ENCODE data around the gene CNDP1.

DNA sequence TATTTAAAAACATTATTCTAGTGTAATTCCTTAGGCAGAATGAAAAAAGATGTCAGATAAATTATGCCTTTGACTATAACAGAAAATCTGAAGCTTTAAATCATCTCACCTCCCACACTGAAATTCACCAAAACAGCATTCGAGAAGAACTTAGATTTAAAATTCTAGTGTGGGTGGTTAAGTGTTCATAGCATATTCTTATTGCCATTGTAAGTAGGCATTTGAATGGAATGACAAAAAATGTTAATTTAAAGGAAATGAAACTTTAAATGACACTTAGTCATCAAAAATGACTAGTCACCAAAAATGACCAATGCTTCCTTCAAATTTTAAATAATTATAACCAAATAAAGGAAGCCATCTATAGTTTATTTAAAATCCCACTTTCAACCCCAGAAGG lies 56.4 kb downstream of the CNDP1 start:
- TF ChIP-seq, protein P1, sequence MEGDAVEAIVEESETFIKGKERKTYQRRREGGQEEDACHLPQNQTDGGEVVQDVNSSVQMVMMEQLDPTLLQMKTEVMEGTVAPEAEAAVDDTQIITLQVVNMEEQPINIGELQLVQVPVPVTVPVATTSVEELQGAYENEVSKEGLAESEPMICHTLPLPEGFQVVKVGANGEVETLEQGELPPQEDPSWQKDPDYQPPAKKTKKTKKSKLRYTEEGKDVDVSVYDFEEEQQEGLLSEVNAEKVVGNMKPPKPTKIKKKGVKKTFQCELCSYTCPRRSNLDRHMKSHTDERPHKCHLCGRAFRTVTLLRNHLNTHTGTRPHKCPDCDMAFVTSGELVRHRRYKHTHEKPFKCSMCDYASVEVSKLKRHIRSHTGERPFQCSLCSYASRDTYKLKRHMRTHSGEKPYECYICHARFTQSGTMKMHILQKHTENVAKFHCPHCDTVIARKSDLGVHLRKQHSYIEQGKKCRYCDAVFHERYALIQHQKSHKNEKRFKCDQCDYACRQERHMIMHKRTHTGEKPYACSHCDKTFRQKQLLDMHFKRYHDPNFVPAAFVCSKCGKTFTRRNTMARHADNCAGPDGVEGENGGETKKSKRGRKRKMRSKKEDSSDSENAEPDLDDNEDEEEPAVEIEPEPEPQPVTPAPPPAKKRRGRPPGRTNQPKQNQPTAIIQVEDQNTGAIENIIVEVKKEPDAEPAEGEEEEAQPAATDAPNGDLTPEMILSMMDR (IDR thresholded peaks at IDR 0.05; ENCODE audit: borderline replicate concordance, extremely low read depth, low read length, poor library complexity, severe bottlenecking), result no peak
- no peak for TF ChIP-seq EZH2 (IDR thresholded peaks at IDR 0.05; ENCODE audit: borderline replicate concordance, low read depth, low read length, severe bottlenecking)
